ENCODE measurements around the gene RPL7L1.

The RPL7L1 gene

GRCh38 chr6:42909835-42910234 is 30.4 kb downstream of the RPL7L1 start:
- H3K79me2 ChIP-seq (ENCODE audit: insufficient read depth, low read length), result no peaks in the 10 kb centered on the region
- H4K20me1 ChIP-seq (ENCODE audit: low read depth, low read length), result no peaks in the 10 kb centered on the region
- H3K9me2 ChIP-seq (replicated peaks; ENCODE audit: insufficient read depth, low read length), result no peaks in the 10 kb centered on the region
- TF ChIP-seq CTCF (IDR thresholded peaks at IDR 0.05; ENCODE audit: insufficient read depth, low read length, poor library complexity, severe bottlenecking), result no peak
- H3F3A ChIP-seq (ENCODE audit: insufficient read depth), result no peaks in the 10 kb centered on the region
- H3K4me2 ChIP-seq (ENCODE audit: low read depth, low read length, poor library complexity, severe bottlenecking), result no peak overlapping the region
- no peaks in the 10 kb centered on the region for H3K9me3 ChIP-seq (ENCODE audit: insufficient read depth, low read length)
- no peaks in the 10 kb centered on the region for H3K27me3 ChIP-seq (ENCODE audit: low read length)
- H3K27ac ChIP-seq (ENCODE audit: low read depth, low read length), result no peak overlapping the region
- H2AFZ ChIP-seq (ENCODE audit: low read depth, low read length, severe bottlenecking), result no peak overlapping the region
- H3K9ac ChIP-seq (ENCODE audit: low read length), result no peak overlapping the region
- no peaks in the 10 kb centered on the region for H3K36me3 ChIP-seq (ENCODE audit: low read length)
- H3K4me3 ChIP-seq (ENCODE audit: insufficient read depth, low read length, poor library complexity, severe bottlenecking), result no peak overlapping the region

- H3K27ac ChIP-seq (ENCODE audit: low read depth, low read length), result no peak overlapping the region
- H3K27me3 ChIP-seq (ENCODE audit: low read length), result no peaks in the 10 kb centered on the region
- H3K9me2 ChIP-seq (replicated peaks; ENCODE audit: insufficient read depth, low read length), result no peaks in the 10 kb centered on the region
- H3K9me3 ChIP-seq (ENCODE audit: insufficient read depth, low read length), result no peaks in the 10 kb centered on the region
- H2AFZ ChIP-seq (ENCODE audit: low read depth, low read length, severe bottlenecking), result no peak overlapping the region
- H3K9ac ChIP-seq (ENCODE audit: low read length), result no peak overlapping the region
- H4K20me1 ChIP-seq (ENCODE audit: low read depth, low read length), result no peaks in the 10 kb centered on the region
- H3K4me3 ChIP-seq (ENCODE audit: insufficient read depth, low read length, poor library complexity, severe bottlenecking), result no peak overlapping the region
- no peaks in the 10 kb centered on the region for H3K79me2 ChIP-seq (ENCODE audit: insufficient read depth, low read length)
- no peaks in the 10 kb centered on the region for H3F3A ChIP-seq (ENCODE audit: insufficient read depth)
- TF ChIP-seq CTCF (IDR thresholded peaks at IDR 0.05; ENCODE audit: insufficient read depth, low read length, poor library complexity, severe bottlenecking), result no peak
- no peak for TF ChIP-seq EZH2phosphoT487 (conservative IDR thresholded peaks at IDR 0.05; ENCODE audit: low read length)
- no peak overlapping the region for H3K4me2 ChIP-seq (ENCODE audit: low read depth, low read length, poor library complexity, severe bottlenecking)
- H3K36me3 ChIP-seq (ENCODE audit: low read length), result no peaks in the 10 kb centered on the region
Observed at GRCh38 chr6:42911171-42912021, 32.0 kb downstream of the RPL7L1 start.

- H3K4me2 ChIP-seq (ENCODE audit: low read depth, low read length, poor library complexity, severe bottlenecking), result no peak overlapping the region
- H4K20me1 ChIP-seq (ENCODE audit: low read depth, low read length), result no peaks in the 10 kb centered on the region
- TF ChIP-seq EZH2phosphoT487 (conservative IDR thresholded peaks at IDR 0.05; ENCODE audit: low read length) (no peak), CTCF (IDR thresholded peaks at IDR 0.05; ENCODE audit: insufficient read depth, low read length, poor library complexity, severe bottlenecking) (no peak)
- H3K36me3 ChIP-seq (ENCODE audit: low read length), result no peaks in the 10 kb centered on the region
- no peak overlapping the region for H3K27ac ChIP-seq (ENCODE audit: low read depth, low read length)
- H3K79me2 ChIP-seq (ENCODE audit: insufficient read depth, low read length), result no peaks in the 10 kb centered on the region
- H3F3A ChIP-seq (ENCODE audit: insufficient read depth), result no peaks in the 10 kb centered on the region
- H3K27me3 ChIP-seq (ENCODE audit: low read length), result no peaks in the 10 kb centered on the region
- H3K9me2 ChIP-seq (replicated peaks; ENCODE audit: insufficient read depth, low read length), result no peaks in the 10 kb centered on the region
- no peak overlapping the region for H3K4me3 ChIP-seq (ENCODE audit: insufficient read depth, low read length, poor library complexity, severe bottlenecking)
- H2AFZ ChIP-seq (ENCODE audit: low read depth, low read length, severe bottlenecking), result no peak overlapping the region
- H3K9me3 ChIP-seq (ENCODE audit: insufficient read depth, low read length), result no peaks in the 10 kb centered on the region
- H3K9ac ChIP-seq (ENCODE audit: low read length), result no peak overlapping the region
Observed at GRCh38 chr6:42914546-42914945, 35.1 kb downstream of the RPL7L1 start.
